Anterior cingulate cortex (tissue), 58 donors: Measurements from ENCODE around the gene KRT23.

ENCODE experiments used
- DNase-seq, 58 donors: peaks; one replicate each; lab custom pipeline; 2025; lab: John Stamatoyannopoulos, UW

KRT23 gene, protein sequence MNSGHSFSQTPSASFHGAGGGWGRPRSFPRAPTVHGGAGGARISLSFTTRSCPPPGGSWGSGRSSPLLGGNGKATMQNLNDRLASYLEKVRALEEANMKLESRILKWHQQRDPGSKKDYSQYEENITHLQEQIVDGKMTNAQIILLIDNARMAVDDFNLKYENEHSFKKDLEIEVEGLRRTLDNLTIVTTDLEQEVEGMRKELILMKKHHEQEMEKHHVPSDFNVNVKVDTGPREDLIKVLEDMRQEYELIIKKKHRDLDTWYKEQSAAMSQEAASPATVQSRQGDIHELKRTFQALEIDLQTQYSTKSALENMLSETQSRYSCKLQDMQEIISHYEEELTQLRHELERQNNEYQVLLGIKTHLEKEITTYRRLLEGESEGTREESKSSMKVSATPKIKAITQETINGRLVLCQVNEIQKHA

GRCh38 chr17:40937384-40937819 is at the start of gene KRT23:
Gene KRT23, minus strand, starts transcription at chr17:40937646. Its CDS starts 1,043 bp downstream, at chr17:40936603.
- no peak for DNase-seq

DNA sequence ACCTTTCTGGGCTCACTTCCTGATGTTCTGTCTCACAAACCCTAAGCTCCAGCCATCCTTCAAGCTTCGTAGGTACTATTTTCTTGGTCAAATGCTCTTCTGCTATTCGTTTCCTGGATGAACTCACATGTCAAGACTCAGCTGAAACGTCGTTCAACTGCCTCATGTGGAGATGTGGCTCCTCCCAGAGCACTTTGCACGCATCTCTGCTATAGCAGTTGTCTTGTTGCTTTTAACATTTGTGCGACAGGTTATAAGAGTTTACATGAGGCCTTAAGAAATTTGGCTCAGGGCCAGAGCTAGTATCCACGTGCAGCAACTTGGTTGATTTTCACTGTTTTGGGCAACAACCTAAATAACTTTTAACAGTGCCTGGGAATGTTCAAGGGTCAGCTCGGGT is 49.5 kb upstream of the KRT23 start:
- no peak for DNase-seq

DNA sequence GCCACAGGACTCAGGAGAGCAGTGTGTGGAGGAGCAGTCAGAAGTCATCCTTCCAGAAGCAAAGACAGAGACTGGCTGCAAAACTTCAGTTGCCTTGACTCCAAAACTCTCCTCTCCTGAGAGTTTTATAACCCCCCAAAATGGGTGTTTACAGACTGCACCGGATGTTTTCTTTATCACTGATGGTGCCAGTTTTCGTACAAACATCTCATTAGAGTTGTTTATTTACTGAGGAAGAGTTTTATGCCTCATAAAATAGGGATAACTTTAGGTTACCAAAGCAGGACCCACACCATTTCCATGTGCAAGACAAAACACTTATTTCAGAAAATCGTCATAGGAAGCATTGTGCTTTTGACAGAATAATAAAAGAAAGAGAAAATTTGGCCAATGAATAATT is 46.8 kb upstream of the KRT23 start, which contains the start of gene KRT40:
Gene KRT40, minus strand, starts transcription at position 101 of the 400 bp plus-strand sequence. Its CDS starts 53 bp downstream, at position 48.
- DNase-seq: no peak

- DNase-seq: no peak
Observed at GRCh38 chr17:40981115-40981514, 43.7 kb upstream of the KRT23 start.

- peak in 30 of 58 donors; percentile 1 to 41 (median 12) for DNase-seq
Observed at GRCh38 chr17:40980596-40980995, 43.1 kb upstream of the KRT23 start.

GRCh38 chr17:40980117-40980516 is 42.7 kb upstream of the KRT23 start:
- DNase-seq: no peak

GRCh38 chr17:40978575-40979151 is 41.2 kb upstream of the KRT23 start:
- no peak for DNase-seq

GRCh38 chr17:40975516-40975915 is 38.1 kb upstream of the KRT23 start:
- no peak for DNase-seq

DNA sequence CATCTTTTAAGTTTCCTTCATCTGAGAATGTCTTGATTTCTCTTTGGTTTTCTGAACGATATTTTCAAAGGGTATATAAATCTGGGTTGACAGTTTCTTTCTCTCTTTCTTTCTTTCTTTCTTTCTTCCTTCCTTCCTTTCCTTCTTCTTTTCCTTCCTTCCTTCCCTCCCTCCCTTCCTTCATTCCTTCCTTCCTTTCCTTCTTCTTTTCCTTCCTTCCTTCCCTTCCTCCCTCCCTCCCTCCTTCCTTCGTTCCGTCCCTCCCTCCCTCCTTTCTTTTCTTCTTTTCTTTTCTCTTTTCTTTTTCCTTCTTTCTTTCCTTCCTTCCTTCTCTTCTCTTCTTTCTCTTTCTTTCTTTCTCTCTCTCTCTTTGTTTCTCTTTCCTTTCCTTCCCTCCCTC is 36.9 kb upstream of the KRT23 start:
- no peak for DNase-seq

GRCh38 chr17:40967582-40967981 is 30.1 kb upstream of the KRT23 start:
- no peak for DNase-seq

- no peak for DNase-seq
Observed at GRCh38 chr17:40966848-40967247, 29.4 kb upstream of the KRT23 start, which contains the start of gene KRT39. Gene KRT39, minus strand, starts transcription at chr17:40966948. Its CDS starts 92 bp downstream, at chr17:40966856.

DNA sequence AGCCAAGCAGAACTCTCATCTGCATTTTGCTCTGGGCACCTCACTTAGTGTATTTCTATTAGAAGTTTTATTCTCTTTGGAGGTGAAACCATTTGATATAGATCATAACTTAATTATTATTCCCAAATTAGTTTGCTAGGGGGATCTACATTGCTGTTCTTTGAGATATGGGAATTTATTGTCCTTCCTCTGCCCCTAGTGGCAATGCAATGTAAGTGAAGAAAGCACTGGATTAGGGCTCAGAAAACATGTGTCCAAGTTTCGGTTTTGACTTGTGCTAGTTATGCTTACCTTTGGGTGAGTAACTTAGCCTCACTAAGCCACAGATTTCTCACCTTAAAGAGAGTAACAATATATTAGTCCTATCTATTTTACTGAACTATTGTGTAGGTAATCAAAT is 26.4 kb upstream of the KRT23 start:
- no peak for DNase-seq

GRCh38 chr17:40962059-40962561 is 24.7 kb upstream of the KRT23 start:
- DNase-seq: no peak

DNA sequence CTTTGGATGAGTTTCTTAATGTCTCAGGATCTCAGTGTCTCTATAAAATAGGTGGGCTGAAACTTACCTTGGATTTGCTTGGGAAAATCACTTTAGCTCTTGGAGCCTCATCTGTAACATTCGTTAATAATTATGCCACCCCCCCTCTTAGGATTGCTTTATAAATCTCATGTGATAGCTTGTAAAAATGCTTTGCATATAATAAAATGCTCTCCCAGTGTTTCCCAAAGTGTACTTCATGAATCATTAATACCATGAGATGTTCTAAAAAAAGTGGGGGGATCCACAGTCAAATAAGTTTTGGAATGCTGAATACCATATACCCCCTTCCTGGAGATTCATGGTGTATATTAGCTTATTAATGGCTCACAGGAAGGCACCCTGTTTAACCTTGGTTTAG is 24.1 kb upstream of the KRT23 start:
- no peak for DNase-seq

GRCh38 chr17:40960144-40960543 is 22.7 kb upstream of the KRT23 start:
- DNase-seq: no peak

DNA sequence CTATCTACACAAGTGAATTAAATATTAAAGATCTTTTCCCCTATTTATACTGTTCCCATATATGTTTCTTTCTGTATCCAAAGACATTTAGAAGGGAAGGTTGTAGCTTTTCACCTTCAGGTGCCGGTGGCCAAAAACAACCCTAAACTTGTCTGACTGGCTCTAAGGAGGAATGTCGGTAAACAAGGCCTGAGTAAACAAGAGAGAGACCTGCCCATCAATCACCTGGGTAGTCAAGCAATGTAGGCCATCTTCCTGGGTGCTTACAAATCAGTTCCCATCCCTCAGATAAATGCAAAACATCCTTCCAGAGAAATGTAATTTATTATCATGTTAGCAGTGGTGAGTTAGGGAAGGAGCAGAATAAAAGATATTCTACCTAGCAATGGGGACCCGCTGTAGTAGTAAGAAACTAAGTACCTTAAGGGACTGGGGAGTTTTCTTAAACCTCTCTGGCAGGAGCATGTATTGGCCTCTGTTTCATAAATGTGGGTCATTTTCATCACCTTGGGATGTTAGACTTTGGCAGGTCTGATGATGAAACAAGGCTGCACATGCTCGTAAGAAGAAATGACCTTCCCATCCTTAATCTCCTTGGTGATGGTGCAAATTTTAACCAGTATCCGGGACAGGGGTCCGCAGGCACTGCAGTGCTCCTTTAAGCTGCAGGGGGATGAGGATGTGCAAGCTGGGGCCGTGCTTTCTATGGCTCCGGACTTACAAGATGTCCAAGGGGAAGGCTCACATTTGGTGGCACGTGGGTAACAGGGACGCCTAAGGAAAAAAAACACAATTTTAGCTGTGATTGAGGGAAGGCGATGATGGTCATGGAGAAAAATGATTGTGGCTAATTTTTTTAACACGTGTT is 20.9 kb upstream of the KRT23 start:
- DNase-seq: no peak

- DNase-seq: no peak
Observed at GRCh38 chr17:40956401-40957254, 19.2 kb upstream of the KRT23 start.

DNA sequence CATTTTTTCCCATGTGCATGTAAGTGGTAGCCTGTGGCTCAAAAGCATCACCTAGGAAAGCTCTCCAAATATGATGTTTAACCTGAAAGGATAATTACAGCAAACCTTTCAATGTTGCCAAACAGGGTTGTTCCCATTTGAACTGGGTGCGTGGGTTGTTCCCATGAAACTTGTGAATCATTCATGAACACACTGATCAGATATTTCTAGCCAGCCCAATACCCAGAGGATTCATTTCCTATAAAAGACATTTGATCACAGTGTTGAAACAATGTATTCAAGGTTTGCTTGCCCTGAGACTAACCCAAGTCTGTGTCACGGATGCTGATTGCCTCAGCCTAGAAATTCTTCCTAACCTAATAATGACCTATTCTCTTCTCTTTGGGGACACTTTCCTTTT is 16.4 kb upstream of the KRT23 start:
- DNase-seq: no peak

- no peak for DNase-seq
Observed at GRCh38 chr17:40952661-40953060, 15.2 kb upstream of the KRT23 start.

- DNase-seq: no peak
Observed at GRCh38 chr17:40952154-40952553, 14.7 kb upstream of the KRT23 start.
